ENCODE measurements around the gene DET1. TPM values are rescaled to one million over a fixed set of nuclear protein-coding genes. Genes with fewer than 3 reads are reported as not detected.
"Not testable (repeated sequence)": the region's sequence is repeated elsewhere in the genome, so short reads cannot be mapped to it uniquely, and the experiment has no call there.

DET1 gene
- total RNA-seq, 3 donors from 2014 or later (not counting 1 experiment from before 2014, with no cell fraction given), result 3.9 to 5.8 (median 5.2) TPM

GRCh38 chr15:88543065-88543776 lies 3.3 kb downstream of the DET1 start:
- no peak for ATAC-seq
- no peaks in the 10 kb centered on the region for H3K27me3 Mint-ChIP-seq (ENCODE audit: low read depth in 2 of 2)
- no peaks in the 10 kb centered on the region for H3K9me3 ChIP-seq (ENCODE audit: control insufficient read depth, insufficient read depth, low read length)
- H3K27ac ChIP-seq (ENCODE audit: low read length), result no peak overlapping the region
- WGBS (ENCODE audit: insufficient coverage), result 98% methylated on average over 13 of the region's 13 CpGs
- TF ChIP-seq CTCF (IDR thresholded peaks at IDR 0.05), result no peak
- H3K36me3 Mint-ChIP-seq, result no peaks in the 10 kb centered on the region
- no peaks in the 10 kb centered on the region for H3K9me3 Mint-ChIP-seq
- peaks cover 6% of the 10 kb centered on the region for H3K4me1 ChIP-seq (ENCODE audit: control insufficient read depth, insufficient read depth, low read length)
- no peaks in the 10 kb centered on the region for H3K27me3 ChIP-seq (ENCODE audit: control insufficient read depth, insufficient read depth, low read length)
- DNase-seq, result no peak
- no peak overlapping the region for H3K4me3 ChIP-seq (ENCODE audit: low read length)
- no peak overlapping the region for H3K27ac Mint-ChIP-seq
- no peak overlapping the region for H3K4me3 Mint-ChIP-seq
- H3K4me1 Mint-ChIP-seq, result peaks cover 7 to 8% of the 10 kb centered on the region in 2 donors
- no peaks in the 10 kb centered on the region for H3K36me3 ChIP-seq (ENCODE audit: control insufficient read depth, insufficient read depth, low read length)
- intact Hi-C loops (cut with micrococcal nuclease), result no loop called here

- DNase-seq (no peak), ATAC-seq (no peak)
- no peak for TF ChIP-seq CTCF (IDR thresholded peaks at IDR 0.05)
- H3K4me3 Mint-ChIP-seq, result no peak overlapping the region
- Histone ChIP-seq H3K4me3 (ENCODE audit: low read length) (no peak overlapping the region), H3K4me1 (ENCODE audit: control insufficient read depth, insufficient read depth, low read length) (peaks cover 6% of the 10 kb centered on the region), H3K9me3 (ENCODE audit: control insufficient read depth, insufficient read depth, low read length) (no peaks in the 10 kb centered on the region), H3K36me3 (ENCODE audit: control insufficient read depth, insufficient read depth, low read length) (no peaks in the 10 kb centered on the region), H3K27me3 (ENCODE audit: control insufficient read depth, insufficient read depth, low read length) (no peaks in the 10 kb centered on the region), H3K27ac (ENCODE audit: low read length) (no peak overlapping the region)
- peaks cover 7% of the 10 kb centered on the region in 2 donors for H3K4me1 Mint-ChIP-seq
- H3K27ac Mint-ChIP-seq, result no peak overlapping the region
- intact Hi-C loops (cut with micrococcal nuclease), result no loop called here
- H3K36me3 Mint-ChIP-seq, result no peaks in the 10 kb centered on the region
- 91% methylated on average over 8 of the region's 8 CpGs for WGBS (ENCODE audit: insufficient coverage)
- H3K27me3 Mint-ChIP-seq (ENCODE audit: low read depth in 2 of 2), result no peaks in the 10 kb centered on the region
- no peaks in the 10 kb centered on the region for H3K9me3 Mint-ChIP-seq
These were observed 4.1 kb downstream of the DET1 start for GRCh38 chr15:88542342-88542733.

- H3K4me3 Mint-ChIP-seq, result no peak overlapping the region
- ATAC-seq (no peak), DNase-seq (no peak)
- H3K36me3 Mint-ChIP-seq, result no peaks in the 10 kb centered on the region
- peaks cover 2 to 3% of the 10 kb centered on the region in 2 donors for H3K4me1 Mint-ChIP-seq
- no peak overlapping the region for H3K27ac Mint-ChIP-seq
- H3K9me3 Mint-ChIP-seq, result no peaks in the 10 kb centered on the region
- intact Hi-C loops (cut with micrococcal nuclease), result no loop called here
- Histone ChIP-seq H3K9me3 (ENCODE audit: control insufficient read depth, insufficient read depth, low read length) (no peaks in the 10 kb centered on the region), H3K4me1 (ENCODE audit: control insufficient read depth, insufficient read depth, low read length) (peaks cover 3% of the 10 kb centered on the region), H3K27ac (ENCODE audit: low read length) (no peak overlapping the region), H3K4me3 (ENCODE audit: low read length) (no peak overlapping the region), H3K27me3 (ENCODE audit: control insufficient read depth, insufficient read depth, low read length) (no peaks in the 10 kb centered on the region), H3K36me3 (ENCODE audit: control insufficient read depth, insufficient read depth, low read length) (no peaks in the 10 kb centered on the region)
- no peaks in the 10 kb centered on the region for H3K27me3 Mint-ChIP-seq (ENCODE audit: low read depth in 2 of 2)
- no peak for TF ChIP-seq CTCF (IDR thresholded peaks at IDR 0.05)
- WGBS (ENCODE audit: insufficient coverage), result 96% methylated on average over 16 of the region's 16 CpGs
These were observed 4.7 kb downstream of the DET1 start for GRCh38 chr15:88541709-88542341.

GRCh38 chr15:88541111-88541510 lies 5.4 kb downstream of the DET1 start:
- H3K36me3 Mint-ChIP-seq; H3K4me3 ChIP-seq (ENCODE audit: low read length); DNase-seq; intact Hi-C loops (cut with micrococcal nuclease); H3K27ac Mint-ChIP-seq; H3K9me3 ChIP-seq (ENCODE audit: control insufficient read depth, insufficient read depth, low read length); H3K4me3 Mint-ChIP-seq; H3K4me1 Mint-ChIP-seq; H3K27me3 ChIP-seq (ENCODE audit: control insufficient read depth, insufficient read depth, low read length); H3K4me1 ChIP-seq (ENCODE audit: control insufficient read depth, insufficient read depth, low read length); H3K9me3 Mint-ChIP-seq; H3K36me3 ChIP-seq (ENCODE audit: control insufficient read depth, insufficient read depth, low read length); ATAC-seq; H3K27ac ChIP-seq (ENCODE audit: low read length); H3K27me3 Mint-ChIP-seq (ENCODE audit: low read depth in 2 of 2): not testable (repeated sequence)
- 92% methylated on average over 2 of the region's 9 CpGs for WGBS (ENCODE audit: insufficient coverage)

- H3K27me3 ChIP-seq (ENCODE audit: control insufficient read depth, insufficient read depth, low read length); H3K4me1 ChIP-seq (ENCODE audit: control insufficient read depth, insufficient read depth, low read length); H3K4me1 Mint-ChIP-seq; H3K9me3 ChIP-seq (ENCODE audit: control insufficient read depth, insufficient read depth, low read length); DNase-seq; H3K27me3 Mint-ChIP-seq (ENCODE audit: low read depth in 2 of 2); H3K4me3 Mint-ChIP-seq; H3K27ac ChIP-seq (ENCODE audit: low read length); H3K36me3 Mint-ChIP-seq; ATAC-seq; intact Hi-C loops (cut with micrococcal nuclease); H3K4me3 ChIP-seq (ENCODE audit: low read length); H3K36me3 ChIP-seq (ENCODE audit: control insufficient read depth, insufficient read depth, low read length); H3K9me3 Mint-ChIP-seq: not testable (repeated sequence)
- WGBS (ENCODE audit: insufficient coverage), result no CpG with 5 or more reads among the region's 2 CpGs
- H3K27ac Mint-ChIP-seq, result peak overlapping the region in 1 of 2 donors; percentile 3
These were observed 6.1 kb downstream of the DET1 start for GRCh38 chr15:88540350-88540749.

Data from natural killer cell (primary cell).